HepG2 (cell line): ENCODE measurements around the gene NAV2. TPM values are rescaled to one million over a fixed set of nuclear protein-coding genes. Genes with fewer than 3 reads are reported as not detected.

Experiments
- ATM ChIP-seq: fragments of 450-650 bp; IDR thresholded peaks from 2 replicates; pipeline ENCODE4 v1.7.1; 2017; ENCODE audit warnings: mild to moderate bottlenecking, borderline replicate concordance
- BCL6 ChIP-seq: IDR thresholded peaks from 2 replicates; pipeline ENCODE4 v1.6.1; 2016; ENCODE audit warnings: missing genetic modification reagents, missing compliant biosample characterization
- CEBPG ChIP-seq: IDR thresholded peaks from 2 replicates; pipeline ENCODE4 v1.6.1; 2016
- DNMT3B ChIP-seq: conservative IDR thresholded peaks from 2 replicates; pipeline ENCODE4 v1.6.1; 2016; ENCODE audit warnings: missing biosample characterization, control low read depth
- EP300 ChIP-seq, 3 experiments: sonication (generic) in 1 of 3; formaldehyde crosslinking in 1 of 3; IDR thresholded peaks; 2 replicates each; pipeline versions ENCODE4 v1.5.1 to v1.6.1; 2011 to 2020; ENCODE audit warnings: low read depth in 2 of 3, low read length in 2 of 3, borderline replicate concordance in 1 of 3, improper control_type of control experiment in 1 of 3, mild to moderate bottlenecking in 1 of 3, missing genetic modification reagents in 1 of 3, moderate library complexity in 1 of 3
- FOXM1 ChIP-seq: sonication (generic); formaldehyde crosslinking; IDR thresholded peaks from 2 replicates; pipeline ENCODE4 v1.5.0; 2020; ENCODE audit warnings: missing genetic modification reagents
- GFI1 ChIP-seq: sonication (generic); formaldehyde crosslinking; IDR thresholded peaks from 2 replicates; pipeline ENCODE4 v1.5.0; 2020; ENCODE audit warnings: missing genetic modification reagents, mild to moderate bottlenecking, borderline replicate concordance
- HDAC1 ChIP-seq: sonication (generic); formaldehyde crosslinking; IDR thresholded peaks from 2 replicates; pipeline ENCODE4 v1.5.1; 2020; ENCODE audit warnings: mild to moderate bottlenecking, missing genetic modification reagents
- HMGA1 ChIP-seq: sonication (generic); formaldehyde crosslinking; conservative IDR thresholded peaks from 2 replicates; pipeline ENCODE4 v1.4.0; 2020; ENCODE audit warnings: missing genetic modification reagents
- PPARG ChIP-seq: conservative IDR thresholded peaks from 2 replicates; pipeline ENCODE4 v1.6.1; 2016; ENCODE audit warnings: missing biosample characterization, missing genetic modification reagents
- RBM39 ChIP-seq: fragments of 200-400 bp; formaldehyde crosslinking; IDR thresholded peaks from one replicate; pipeline ENCODE4 v1.6.1; 2018; ENCODE audit warnings: antibody characterized with exemption, mild to moderate bottlenecking, low read depth, low read length; ENCODE audit not compliant: poor library complexity, severe bottlenecking
- RCOR2 ChIP-seq: IDR thresholded peaks from 2 replicates; pipeline ENCODE4 v1.6.1; 2016; ENCODE audit warnings: missing biosample characterization, missing genetic modification reagents
- SRY ChIP-seq: sonication (generic); formaldehyde crosslinking; IDR thresholded peaks from 2 replicates; pipeline ENCODE4 v1.8.0; 2022; ENCODE audit warnings: mild to moderate bottlenecking, missing genetic modification reagents
- XRCC5 ChIP-seq: fragments of 200-400 bp; formaldehyde crosslinking; optimal IDR thresholded peaks from 2 replicates; pipeline ENCODE3; 2017; ENCODE audit warnings: mild to moderate bottlenecking, low read length
- ZNF367 ChIP-seq: sonication (generic); formaldehyde crosslinking; IDR thresholded peaks from 2 replicates; pipeline ENCODE4 v1.4.0; 2020; ENCODE audit warnings: missing genetic modification reagents, borderline replicate concordance
- ZNF713 ChIP-seq: sonication (generic); formaldehyde crosslinking; IDR thresholded peaks from 2 replicates; pipeline ENCODE4 v1.4.0; 2020; ENCODE audit warnings: mild to moderate bottlenecking, missing genetic modification reagents
- ZNF720 ChIP-seq: sonication (generic); formaldehyde crosslinking; IDR thresholded peaks from 2 replicates; pipeline ENCODE4 v1.4.0; 2020; ENCODE audit warnings: missing genetic modification reagents
- ZSCAN25 ChIP-seq: sonication (generic); formaldehyde crosslinking; IDR thresholded peaks from 2 replicates; pipeline ENCODE4 v1.8.0; 2022; ENCODE audit warnings: mild to moderate bottlenecking, missing genetic modification reagents
- polyA plus RNA-seq, 8 experiments: library from polyadenylated mRNA; depleted of rRNA in 3 of 8; stranded (reverse) in 7 of 8; unstranded in 1 of 8; fragments of >200 nt; fragmentation: Illumina TruSeq in 4 of 8; extraction: Trizol in 4 of 8; gene quantifications; 2 replicates each; pipeline versions ENCODE4 v1.2.1 to v1.2.3, GENCODE V29; 2011 to 2016; ENCODE audit warnings: low read depth in 4 of 8, missing spikeins in 1 of 8, mixed read lengths in 1 of 8; ENCODE audit not compliant: insufficient read depth in 1 of 8
- total RNA-seq, 5 experiments: library from RNA; depleted of rRNA; stranded (reverse); fragments of >200 nt; fragmentation: Illumina TruSeq; extraction: Trizol; gene quantifications; 2 replicates each; pipeline ENCODE4 v1.2.3, GENCODE V29; 2016; ENCODE audit warnings: low read depth in 1 of 5
- TF ChIP-seq, protein P1 (sequence below): sonication (generic); formaldehyde crosslinking; conservative IDR thresholded peaks from 2 replicates; pipeline ENCODE4 v1.4.0; 2020; ENCODE audit warnings: missing genetic modification reagents
- TF ChIP-seq, protein P2 (sequence below): IDR thresholded peaks from 2 replicates; pipeline ENCODE4 v1.6.1; 2016; ENCODE audit warnings: missing compliant biosample characterization, missing genetic modification reagents, borderline replicate concordance
- TF ChIP-seq, protein P3 (sequence below): sonication (generic); formaldehyde crosslinking; IDR thresholded peaks from 2 replicates; pipeline ENCODE4 v1.4.0; 2020; ENCODE audit warnings: missing genetic modification reagents
- TF ChIP-seq, protein P4 (sequence below): sonication (generic); formaldehyde crosslinking; IDR thresholded peaks from 2 replicates; pipeline ENCODE4 v1.4.0; 2020; ENCODE audit warnings: missing genetic modification reagents

Gene NAV2
- total and polyA plus RNA-seq, 2 of the 13 experiments (the other 11 are each of a cell fraction or from before 2014, with no cell fraction given): 9.3 to 34.6 TPM

DNA sequence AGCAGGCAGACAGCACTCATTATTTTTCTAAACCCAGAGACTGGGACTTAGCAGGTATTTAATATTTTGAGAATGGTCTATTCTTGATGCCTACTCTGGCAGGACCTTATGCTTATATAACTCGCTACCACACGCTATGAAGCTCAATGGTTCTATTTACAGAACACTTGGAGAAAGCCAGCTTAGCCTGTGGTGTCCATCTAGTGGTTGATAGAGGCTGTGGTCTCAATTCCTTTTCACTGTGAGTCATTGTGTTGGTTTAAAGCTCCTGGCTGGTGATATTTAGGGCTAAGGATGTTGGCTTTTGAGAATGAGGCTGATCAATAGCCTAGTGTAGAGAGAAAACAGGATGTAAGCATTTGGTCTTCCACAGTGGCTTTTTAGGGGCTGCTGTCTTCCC, 241.3 kb downstream of the NAV2 start (continued):
- TF ChIP-seq, protein P1, sequence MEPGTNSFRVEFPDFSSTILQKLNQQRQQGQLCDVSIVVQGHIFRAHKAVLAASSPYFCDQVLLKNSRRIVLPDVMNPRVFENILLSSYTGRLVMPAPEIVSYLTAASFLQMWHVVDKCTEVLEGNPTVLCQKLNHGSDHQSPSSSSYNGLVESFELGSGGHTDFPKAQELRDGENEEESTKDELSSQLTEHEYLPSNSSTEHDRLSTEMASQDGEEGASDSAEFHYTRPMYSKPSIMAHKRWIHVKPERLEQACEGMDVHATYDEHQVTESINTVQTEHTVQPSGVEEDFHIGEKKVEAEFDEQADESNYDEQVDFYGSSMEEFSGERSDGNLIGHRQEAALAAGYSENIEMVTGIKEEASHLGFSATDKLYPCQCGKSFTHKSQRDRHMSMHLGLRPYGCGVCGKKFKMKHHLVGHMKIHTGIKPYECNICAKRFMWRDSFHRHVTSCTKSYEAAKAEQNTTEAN (CRISPR knock-in tag): peak; percentile 55; the same call in 1 of the 2 replicates
- TF ChIP-seq GFI1 (0 out of 2 replicates have a peak, but pooled peaks have one; percentile 39), PPARG (CRISPR knock-in tag) (no peak), ATM (no peak), EP300 (IDR thresholded peaks at IDR 0.05; ENCODE audit: low read depth in 2 of 2, low read length in 2 of 2) (peak in 1 of 2 experiments; percentile 73; a peak in 2 of 4 replicates), EP300 (CRISPR knock-in tag; IDR thresholded peaks at IDR 0.05; ENCODE audit: borderline replicate concordance) (no peak), XRCC5 (peak; percentile 67), ZNF720 (CRISPR knock-in tag) (no peak), SRY (CRISPR knock-in tag) (no peak), CEBPG (CRISPR knock-in tag) (peak; percentile 31; the same call in 1 of the 2 replicates), ZNF713 (CRISPR knock-in tag) (no peak), FOXM1 (CRISPR knock-in tag) (no peak), RBM39 (no peak), BCL6 (peak; percentile 58; the same call in 1 of the 2 replicates), HDAC1 (CRISPR knock-in tag) (peak; percentile 76), RCOR2 (peak; percentile 70; the same call in 1 of the 2 replicates), HMGA1 (CRISPR knock-in tag) (no peak), ZSCAN25 (no peak), DNMT3B (CRISPR knock-in tag) (no peak), ZNF367 (CRISPR knock-in tag) (no peak)
- TF ChIP-seq, protein P2, sequence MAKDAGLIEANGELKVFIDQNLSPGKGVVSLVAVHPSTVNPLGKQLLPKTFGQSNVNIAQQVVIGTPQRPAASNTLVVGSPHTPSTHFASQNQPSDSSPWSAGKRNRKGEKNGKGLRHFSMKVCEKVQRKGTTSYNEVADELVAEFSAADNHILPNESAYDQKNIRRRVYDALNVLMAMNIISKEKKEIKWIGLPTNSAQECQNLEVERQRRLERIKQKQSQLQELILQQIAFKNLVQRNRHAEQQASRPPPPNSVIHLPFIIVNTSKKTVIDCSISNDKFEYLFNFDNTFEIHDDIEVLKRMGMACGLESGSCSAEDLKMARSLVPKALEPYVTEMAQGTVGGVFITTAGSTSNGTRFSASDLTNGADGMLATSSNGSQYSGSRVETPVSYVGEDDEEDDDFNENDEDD (CRISPR knock-in tag): no peak
- TF ChIP-seq, protein P3, sequence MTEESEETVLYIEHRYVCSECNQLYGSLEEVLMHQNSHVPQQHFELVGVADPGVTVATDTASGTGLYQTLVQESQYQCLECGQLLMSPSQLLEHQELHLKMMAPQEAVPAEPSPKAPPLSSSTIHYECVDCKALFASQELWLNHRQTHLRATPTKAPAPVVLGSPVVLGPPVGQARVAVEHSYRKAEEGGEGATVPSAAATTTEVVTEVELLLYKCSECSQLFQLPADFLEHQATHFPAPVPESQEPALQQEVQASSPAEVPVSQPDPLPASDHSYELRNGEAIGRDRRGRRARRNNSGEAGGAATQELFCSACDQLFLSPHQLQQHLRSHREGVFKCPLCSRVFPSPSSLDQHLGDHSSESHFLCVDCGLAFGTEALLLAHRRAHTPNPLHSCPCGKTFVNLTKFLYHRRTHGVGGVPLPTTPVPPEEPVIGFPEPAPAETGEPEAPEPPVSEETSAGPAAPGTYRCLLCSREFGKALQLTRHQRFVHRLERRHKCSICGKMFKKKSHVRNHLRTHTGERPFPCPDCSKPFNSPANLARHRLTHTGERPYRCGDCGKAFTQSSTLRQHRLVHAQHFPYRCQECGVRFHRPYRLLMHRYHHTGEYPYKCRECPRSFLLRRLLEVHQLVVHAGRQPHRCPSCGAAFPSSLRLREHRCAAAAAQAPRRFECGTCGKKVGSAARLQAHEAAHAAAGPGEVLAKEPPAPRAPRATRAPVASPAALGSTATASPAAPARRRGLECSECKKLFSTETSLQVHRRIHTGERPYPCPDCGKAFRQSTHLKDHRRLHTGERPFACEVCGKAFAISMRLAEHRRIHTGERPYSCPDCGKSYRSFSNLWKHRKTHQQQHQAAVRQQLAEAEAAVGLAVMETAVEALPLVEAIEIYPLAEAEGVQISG: 0 out of 2 replicates have a peak, but pooled peaks have one; percentile 32
- TF ChIP-seq, protein P4, sequence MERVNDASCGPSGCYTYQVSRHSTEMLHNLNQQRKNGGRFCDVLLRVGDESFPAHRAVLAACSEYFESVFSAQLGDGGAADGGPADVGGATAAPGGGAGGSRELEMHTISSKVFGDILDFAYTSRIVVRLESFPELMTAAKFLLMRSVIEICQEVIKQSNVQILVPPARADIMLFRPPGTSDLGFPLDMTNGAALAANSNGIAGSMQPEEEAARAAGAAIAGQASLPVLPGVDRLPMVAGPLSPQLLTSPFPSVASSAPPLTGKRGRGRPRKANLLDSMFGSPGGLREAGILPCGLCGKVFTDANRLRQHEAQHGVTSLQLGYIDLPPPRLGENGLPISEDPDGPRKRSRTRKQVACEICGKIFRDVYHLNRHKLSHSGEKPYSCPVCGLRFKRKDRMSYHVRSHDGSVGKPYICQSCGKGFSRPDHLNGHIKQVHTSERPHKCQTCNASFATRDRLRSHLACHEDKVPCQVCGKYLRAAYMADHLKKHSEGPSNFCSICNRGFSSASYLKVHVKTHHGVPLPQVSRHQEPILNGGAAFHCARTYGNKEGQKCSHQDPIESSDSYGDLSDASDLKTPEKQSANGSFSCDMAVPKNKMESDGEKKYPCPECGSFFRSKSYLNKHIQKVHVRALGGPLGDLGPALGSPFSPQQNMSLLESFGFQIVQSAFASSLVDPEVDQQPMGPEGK (CRISPR knock-in tag): no peak
